Mucosa of stomach (tissue), 1 donor: ENCODE results near the gene C5orf63.
A peak's percentile ranks its signal among the peaks of the same experiment; 100 is the strongest.
"Not testable (repeated sequence)": the region's sequence is repeated elsewhere in the genome, so short reads cannot be mapped to it uniquely, and the experiment has no call there.

Experiments
- H3K27me3 ChIP-seq: one replicate; pipeline ENCODE4 v1.7.0; 2013; ENCODE audit warnings: mild to moderate bottlenecking, low read length; ENCODE audit not compliant: control insufficient read depth, insufficient read depth
- H3K36me3 ChIP-seq: one replicate; pipeline ENCODE4 v1.7.0; 2013; ENCODE audit warnings: low read length; ENCODE audit not compliant: control insufficient read depth, insufficient read depth
- H3K4me1 ChIP-seq: one replicate; pipeline ENCODE4 v1.7.0; 2013; ENCODE audit warnings: mild to moderate bottlenecking, low read length; ENCODE audit not compliant: control insufficient read depth, insufficient read depth
- H3K4me3 ChIP-seq: one replicate; pipeline ENCODE4 v1.7.0; 2013; ENCODE audit warnings: low read length
- H3K9ac ChIP-seq: one replicate; pipeline ENCODE4 v1.7.0; 2013; ENCODE audit warnings: mild to moderate bottlenecking, low read length, moderate library complexity
- H3K9me3 ChIP-seq: one replicate; pipeline ENCODE4 v1.7.0; 2013; ENCODE audit warnings: mild to moderate bottlenecking, low read length, moderate library complexity; ENCODE audit not compliant: control insufficient read depth
- donor health status: Pancreatic carcinoma.

The C5orf63 gene

DNA sequence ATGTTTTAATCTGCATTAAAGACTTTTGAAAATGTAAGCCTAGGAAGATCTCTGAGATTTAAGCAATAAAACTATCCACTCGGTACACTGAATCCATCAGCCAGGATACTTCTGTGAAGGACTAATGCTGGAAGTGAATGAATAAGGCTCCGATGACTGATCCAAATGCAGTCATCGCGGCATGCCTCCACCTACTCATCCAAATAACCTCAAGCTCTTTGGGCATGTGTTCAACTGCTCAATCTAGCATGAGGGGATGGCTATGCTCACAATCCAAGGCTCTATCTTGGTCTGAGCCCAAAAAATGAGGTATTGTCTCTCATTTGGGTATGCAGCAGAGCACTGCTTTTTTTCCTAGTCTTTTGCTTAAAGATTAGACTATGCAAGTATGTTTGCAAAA lies 62.1 kb downstream of the C5orf63 start:
- Histone ChIP-seq H3K27me3 (no peaks in the 10 kb centered on the region), H3K9me3 (no peaks in the 10 kb centered on the region), H3K36me3 (no peaks in the 10 kb centered on the region), H3K4me3 (no peak overlapping the region), H3K4me1 (peaks cover 13% of the 10 kb centered on the region), H3K9ac (no peak overlapping the region)

DNA sequence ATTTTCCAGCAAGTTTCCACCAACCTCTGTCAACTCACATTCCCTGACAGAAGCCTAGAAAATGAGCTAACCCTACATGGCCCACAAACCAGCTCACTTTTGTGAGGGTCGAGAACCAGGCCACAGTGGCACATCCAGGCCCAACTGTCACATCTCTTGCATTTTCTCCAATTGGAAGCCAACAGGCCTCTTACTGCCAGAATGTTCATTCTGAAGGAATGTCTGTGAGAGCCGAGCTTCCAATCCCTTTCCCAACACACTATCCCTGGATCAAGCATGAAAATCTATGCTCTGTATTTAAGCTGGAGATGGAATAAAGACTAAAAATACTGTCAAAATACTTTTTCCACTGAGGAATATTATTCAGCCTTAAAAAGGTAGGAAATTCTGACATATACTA lies 62.9 kb downstream of the C5orf63 start:
- no peaks in the 10 kb centered on the region for H3K36me3 ChIP-seq
- H3K4me1 ChIP-seq, result peaks cover 13% of the 10 kb centered on the region
- no peak overlapping the region for H3K9ac ChIP-seq
- no peaks in the 10 kb centered on the region for H3K9me3 ChIP-seq
- H3K4me3 ChIP-seq, result no peak overlapping the region
- no peaks in the 10 kb centered on the region for H3K27me3 ChIP-seq

GRCh38 chr5:127009784-127010183 lies 63.5 kb downstream of the C5orf63 start:
- Histone ChIP-seq H3K4me1 (peaks cover 15% of the 10 kb centered on the region), H3K36me3 (no peaks in the 10 kb centered on the region), H3K9ac (no peak overlapping the region)

GRCh38 chr5:127008300-127008975 lies 64.9 kb downstream of the C5orf63 start:
- Histone ChIP-seq H3K9me3 (no peaks in the 10 kb centered on the region), H3K9ac (no peak overlapping the region), H3K4me3 (no peak overlapping the region), H3K4me1 (peaks cover 22% of the 10 kb centered on the region), H3K27me3 (no peaks in the 10 kb centered on the region), H3K36me3 (no peaks in the 10 kb centered on the region)

More at GRCh38 chr5:127009784-127010183, 63.5 kb downstream of the C5orf63 start:
- no peaks in the 10 kb centered on the region for H3K27me3 ChIP-seq
- no peak overlapping the region for H3K4me3 ChIP-seq
- no peaks in the 10 kb centered on the region for H3K9me3 ChIP-seq

DNA sequence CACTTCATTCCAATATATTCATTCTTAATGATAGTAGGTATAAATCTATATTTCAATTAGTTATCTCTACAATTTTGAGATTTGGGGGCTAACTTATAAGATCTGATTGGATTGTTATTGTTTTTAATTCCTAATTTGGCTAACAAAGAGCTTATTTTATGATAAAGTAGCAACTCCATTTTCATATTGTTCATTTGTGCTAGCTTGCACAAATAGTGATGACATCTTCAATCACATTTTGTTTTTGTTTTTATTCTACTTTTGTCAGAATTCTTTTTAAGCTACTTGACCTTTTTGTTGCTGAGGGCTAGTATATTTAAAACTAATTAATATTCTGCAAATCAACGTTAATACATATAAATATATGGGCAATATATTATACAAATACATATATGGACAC lies 65.8 kb downstream of the C5orf63 start:
- Histone ChIP-seq H3K4me1 (peaks cover 28% of the 10 kb centered on the region), H3K9me3 (no peaks in the 10 kb centered on the region), H3K36me3 (no peaks in the 10 kb centered on the region), H3K27me3 (no peaks in the 10 kb centered on the region), H3K9ac (no peak overlapping the region), H3K4me3 (no peak overlapping the region)

DNA sequence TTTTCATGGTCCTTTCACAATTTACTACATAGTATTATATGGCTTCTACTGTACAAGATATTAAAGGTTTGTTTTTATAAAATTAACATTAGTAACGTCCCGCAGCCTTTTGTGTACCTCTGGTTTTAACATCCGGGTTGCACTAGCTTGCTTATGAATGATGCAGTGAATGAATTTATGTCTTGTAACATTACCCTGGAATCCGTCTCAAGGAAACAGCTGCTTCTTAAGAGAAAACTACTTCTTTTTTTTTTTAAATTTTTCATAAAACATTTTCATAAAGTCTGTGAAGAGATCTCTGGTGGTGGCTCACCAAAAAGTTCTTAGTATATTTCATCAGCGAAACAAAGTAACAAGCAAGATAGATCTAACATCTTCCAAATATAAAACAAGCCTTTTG lies 66.6 kb downstream of the C5orf63 start:
- H3K36me3 ChIP-seq, result no peaks in the 10 kb centered on the region
- no peak overlapping the region for H3K4me3 ChIP-seq
- H3K9ac ChIP-seq, result peak overlapping the region; percentile 24
- H3K9me3 ChIP-seq, result no peaks in the 10 kb centered on the region
- peaks cover 32% of the 10 kb centered on the region for H3K4me1 ChIP-seq
- H3K27me3 ChIP-seq, result no peaks in the 10 kb centered on the region

DNA sequence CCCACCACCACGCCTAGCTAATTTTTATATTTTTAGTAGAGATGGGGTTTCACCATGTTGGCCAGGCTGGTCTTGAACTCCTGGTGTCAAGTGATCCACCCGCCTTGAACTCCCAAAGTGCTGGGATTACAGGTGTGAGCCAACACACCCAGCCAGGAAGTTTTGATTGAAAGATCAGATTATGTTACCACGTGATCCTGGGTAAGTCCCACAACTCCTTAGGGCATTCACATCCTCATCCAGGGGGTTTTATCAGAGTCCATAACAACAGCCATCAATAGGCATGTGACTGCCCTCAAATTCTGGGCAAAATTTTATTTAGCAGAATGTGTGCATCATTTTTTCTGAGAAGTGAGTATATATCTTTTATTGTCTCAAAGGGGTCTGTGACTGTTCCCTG lies 68.0 kb downstream of the C5orf63 start:
- H3K36me3 ChIP-seq, H3K27me3 ChIP-seq, H3K9ac ChIP-seq, H3K4me3 ChIP-seq, H3K9me3 ChIP-seq: not testable (repeated sequence)
- H3K4me1 ChIP-seq, result peaks cover 33% of the 10 kb centered on the region

DNA sequence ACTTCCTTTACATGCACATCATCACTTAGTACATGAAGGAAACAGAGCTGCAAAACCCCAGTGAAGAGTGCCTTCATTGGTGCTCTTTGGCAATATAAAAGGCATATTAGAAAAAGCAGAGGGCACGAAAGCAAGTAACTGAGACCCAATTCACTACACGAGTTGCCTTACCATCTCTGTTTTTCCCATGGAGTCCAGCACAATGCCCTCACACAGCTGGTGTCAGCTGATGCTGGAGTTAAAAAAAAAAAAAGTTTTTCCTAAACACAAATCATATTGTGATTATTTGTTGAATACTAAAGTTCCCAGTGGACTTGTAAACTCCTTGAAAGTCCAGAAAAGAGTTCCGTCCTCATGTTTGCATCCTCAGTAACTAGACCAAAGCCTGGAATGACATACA lies 68.6 kb downstream of the C5orf63 start:
- Histone ChIP-seq H3K4me1 (peaks cover 36% of the 10 kb centered on the region), H3K27me3 (no peaks in the 10 kb centered on the region)

GRCh38 chr5:127003798-127004495 lies 69.4 kb downstream of the C5orf63 start:
- H3K27me3 ChIP-seq, result no peaks in the 10 kb centered on the region
- H3K9ac ChIP-seq, result peak overlapping the region; percentile 33
- H3K9me3 ChIP-seq, result no peaks in the 10 kb centered on the region
- no peaks in the 10 kb centered on the region for H3K36me3 ChIP-seq
- H3K4me3 ChIP-seq, result no peak overlapping the region
- peaks cover 31% of the 10 kb centered on the region for H3K4me1 ChIP-seq

More for the DNA sequence above, 68.6 kb downstream of the C5orf63 start:
- no peaks in the 10 kb centered on the region for H3K36me3 ChIP-seq
- H3K9ac ChIP-seq, result peak overlapping the region; percentile 33
- H3K9me3 ChIP-seq, result no peaks in the 10 kb centered on the region
- no peak overlapping the region for H3K4me3 ChIP-seq

DNA sequence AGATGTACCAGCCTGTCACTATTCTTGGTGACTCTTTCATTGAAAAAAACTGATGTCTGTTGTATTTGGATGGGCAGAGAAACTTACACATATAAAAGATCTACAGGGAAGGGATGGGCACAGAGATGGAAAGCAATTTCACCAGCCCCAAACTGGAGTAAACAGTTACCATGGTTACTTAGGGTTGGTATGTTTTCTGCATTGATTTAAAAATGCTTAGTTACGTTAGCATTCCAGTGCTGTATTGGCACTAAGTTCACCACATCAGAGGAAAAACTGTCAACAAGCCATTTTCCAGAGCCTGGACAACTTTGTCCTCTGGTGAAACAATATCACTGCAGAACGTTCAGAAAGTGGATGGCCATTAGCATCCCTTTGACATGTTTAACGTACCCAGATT lies 70.9 kb downstream of the C5orf63 start:
- no peaks in the 10 kb centered on the region for H3K36me3 ChIP-seq
- no peak overlapping the region for H3K4me3 ChIP-seq
- no peak overlapping the region for H3K9ac ChIP-seq
- H3K9me3 ChIP-seq, result no peaks in the 10 kb centered on the region
- peaks cover 44% of the 10 kb centered on the region for H3K4me1 ChIP-seq
- no peaks in the 10 kb centered on the region for H3K27me3 ChIP-seq

GRCh38 chr5:127001621-127002296 lies 71.5 kb downstream of the C5orf63 start:
- H3K27me3 ChIP-seq, result no peaks in the 10 kb centered on the region
- peaks cover 44% of the 10 kb centered on the region for H3K4me1 ChIP-seq
- no peaks in the 10 kb centered on the region for H3K9me3 ChIP-seq
- no peak overlapping the region for H3K9ac ChIP-seq
- H3K4me3 ChIP-seq, result no peak overlapping the region
- H3K36me3 ChIP-seq, result no peaks in the 10 kb centered on the region
